PFSK-1 (cell line): ENCODE data around the gene POGZ.

Experiments used
- FOXP2 ChIP-seq: optimal IDR thresholded peaks from 2 replicates; pipeline ENCODE3; 2011; ENCODE audit warnings: borderline replicate concordance, control low read depth, inconsistent platforms; ENCODE audit not compliant: insufficient read depth; ENCODE audit errors: extremely low read length, extremely low read depth
- POLR2AphosphoS5 ChIP-seq: IDR thresholded peaks from 2 replicates; pipeline ENCODE4 v1.6.1; 2012; ENCODE audit warnings: low read depth, mild to moderate bottlenecking, control low read depth, low read length, moderate library complexity
- REST ChIP-seq, 2 experiments: IDR thresholded peaks; 2 replicates each; pipeline versions ENCODE4 v1.6.1 to v1.8.0; 2011 to 2012; ENCODE audit warnings: low read depth in 2 of 2, low read length in 2 of 2, control low read depth in 1 of 2, inconsistent platforms in 1 of 2, mild to moderate bottlenecking in 1 of 2, moderate library complexity in 1 of 2; ENCODE audit not compliant: insufficient read depth in 1 of 2
- SIN3A ChIP-seq: IDR thresholded peaks from 2 replicates; pipeline ENCODE4 v1.6.1; 2012; ENCODE audit warnings: mild to moderate bottlenecking, low read length, moderate library complexity, borderline replicate concordance; ENCODE audit not compliant: insufficient read depth
- TAF1 ChIP-seq: IDR thresholded peaks from 2 replicates; pipeline ENCODE4 v1.6.1; 2012; ENCODE audit warnings: low read length, control low read depth, borderline replicate concordance; ENCODE audit not compliant: insufficient read depth

POGZ gene

DNA sequence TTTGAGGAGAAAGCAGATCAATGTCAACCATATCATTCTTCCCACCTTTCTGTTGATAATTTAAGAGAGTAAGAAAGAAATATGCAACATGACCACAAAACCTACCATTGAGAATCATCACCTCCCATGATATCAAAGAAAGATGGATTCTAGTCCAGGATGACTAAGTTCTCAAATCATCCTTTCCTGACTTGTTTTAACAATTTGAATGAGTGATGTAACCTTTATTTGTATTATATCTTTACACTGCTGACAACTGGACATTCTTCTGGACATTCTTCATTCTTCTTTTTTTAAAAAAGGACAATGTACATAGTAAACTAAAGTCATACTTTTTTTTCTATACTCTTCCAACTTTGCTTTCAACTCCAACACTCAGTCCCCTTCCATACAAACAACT is 50.4 kb downstream of the POGZ start:
- no peak for TF ChIP-seq REST (IDR thresholded peaks at IDR 0.05; ENCODE audit: insufficient read depth in 1 of 2, low read depth in 2 of 2, low read length in 2 of 2)
- no peak for TF ChIP-seq POLR2AphosphoS5
- no peak for TF ChIP-seq FOXP2
- TF ChIP-seq SIN3A = no peak
- TF ChIP-seq TAF1 = no peak

DNA sequence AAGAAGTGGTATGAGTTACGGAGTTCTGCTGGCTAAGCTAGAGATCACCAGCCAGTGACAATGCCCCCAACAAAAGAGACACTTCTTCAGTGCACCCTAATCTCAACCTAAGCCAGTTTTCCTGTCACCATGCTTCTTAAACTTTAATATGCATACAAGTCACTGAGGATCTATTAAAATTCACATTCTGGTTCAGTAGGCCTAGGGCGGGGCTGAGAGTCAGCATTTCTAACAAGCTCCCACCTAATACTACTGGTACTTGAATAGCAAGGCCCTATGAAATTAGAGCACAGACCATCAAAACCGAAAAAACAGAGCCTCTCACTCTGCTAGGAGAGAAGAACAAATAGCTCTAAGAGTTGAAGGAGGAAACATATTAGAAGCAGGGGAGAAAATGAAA is 52.0 kb downstream of the POGZ start:
- TF ChIP-seq REST (IDR thresholded peaks at IDR 0.05; ENCODE audit: insufficient read depth in 1 of 2, low read depth in 2 of 2, low read length in 2 of 2) = no peak
- no peak for TF ChIP-seq TAF1
- no peak for TF ChIP-seq FOXP2
- TF ChIP-seq SIN3A = no peak
- TF ChIP-seq POLR2AphosphoS5 = no peak

DNA sequence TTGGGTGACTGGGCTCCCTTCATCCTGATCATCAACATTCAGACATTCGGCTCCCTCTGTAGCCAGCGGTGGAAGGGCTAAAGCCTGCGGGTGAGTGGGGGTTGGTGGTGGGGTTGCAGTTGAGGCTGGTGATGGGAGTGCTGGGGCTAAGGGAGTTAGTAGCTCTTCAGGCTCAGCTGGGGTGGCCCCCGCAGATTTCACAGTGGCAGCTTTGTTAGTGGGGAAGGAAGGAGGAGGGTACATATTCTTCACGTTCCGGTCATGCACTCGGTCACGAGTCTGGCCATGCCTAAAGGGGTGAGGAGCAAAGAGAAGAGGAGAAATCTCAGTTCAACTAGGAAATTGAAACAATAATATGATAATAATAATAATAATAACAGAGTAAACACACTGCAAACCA is 53.1 kb downstream of the POGZ start:
- TF ChIP-seq SIN3A = no peak
- TF ChIP-seq TAF1 = no peak

DNA sequence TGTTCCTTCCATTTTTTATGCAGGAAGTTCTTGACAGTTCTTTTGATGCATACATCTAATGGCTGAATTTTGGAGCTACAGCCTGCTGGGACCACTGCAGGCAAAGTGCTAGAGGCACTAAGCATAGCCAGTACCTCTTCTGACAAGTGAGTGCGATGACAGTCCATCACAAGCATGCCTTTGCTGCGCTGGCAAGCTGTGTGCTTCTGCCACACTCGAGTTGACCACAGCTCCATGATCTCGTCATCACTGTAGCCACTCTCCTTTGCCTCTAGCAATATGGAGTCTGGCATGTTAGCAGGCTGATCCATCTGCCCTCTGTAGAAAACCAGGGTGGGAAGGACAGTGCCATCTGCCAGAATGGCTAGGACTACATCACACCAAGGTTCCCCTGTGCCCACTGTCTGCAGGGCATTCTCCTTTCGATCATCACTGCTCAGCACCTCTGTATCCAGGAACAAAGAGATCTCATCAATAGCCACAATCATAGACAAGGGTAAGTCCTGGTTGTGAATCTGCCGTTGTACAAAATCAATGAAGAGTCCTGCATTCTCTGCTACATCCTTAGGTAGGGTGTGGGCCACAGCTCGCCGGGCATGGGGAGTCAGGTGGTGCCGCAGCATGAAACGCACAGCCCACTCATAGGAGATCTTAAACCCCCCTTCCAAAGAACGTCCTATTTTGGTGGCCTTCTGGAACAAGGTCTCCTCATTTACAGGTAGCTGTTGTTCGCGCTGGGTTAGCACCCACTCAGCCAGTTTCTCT is 53.9 kb downstream of the POGZ start:
- TF ChIP-seq TAF1 (no peak), REST (IDR thresholded peaks at IDR 0.05; ENCODE audit: insufficient read depth in 1 of 2, low read depth in 2 of 2, low read length in 2 of 2) (no peak), SIN3A (no peak), POLR2AphosphoS5 (no peak), FOXP2 (no peak)

- TF ChIP-seq TAF1 = no peak
- TF ChIP-seq SIN3A = no peak
- TF ChIP-seq REST (IDR thresholded peaks at IDR 0.05; ENCODE audit: insufficient read depth in 1 of 2, low read depth in 2 of 2, low read length in 2 of 2) = no peak
- TF ChIP-seq POLR2AphosphoS5 = no peak
- no peak for TF ChIP-seq FOXP2
Measured at GRCh38 chr1:151403612-151404011, 55.7 kb downstream of the POGZ start.
